T-helper 17 cell (primary cell): ENCODE results near the gene RIPOR1. TPM values are rescaled to one million over a fixed set of nuclear protein-coding genes. Genes with fewer than 3 reads are reported as not detected.
A peak's percentile ranks its signal among the peaks of the same experiment; 100 is the strongest.
"Not testable (repeated sequence)": the region's sequence is repeated elsewhere in the genome, so short reads cannot be mapped to it uniquely, and the experiment has no call there.

Source experiments
- ATAC-seq: fragments of 150-1000 bp; cut with Tn5 transposase; 2 replicates; pipeline ENCODE4 v1.10.0; 2021; ENCODE audit warnings: mild to moderate bottlenecking, moderate library complexity
- DNase-seq, 3 donors: peaks; one replicate each; pipeline versions ENCODE4 v3.0.0 to v3.0.0-alpha.2; 2020 to 2021
- H3K9me3 ChIP-seq: one replicate; pipeline ENCODE4 v1.7.0; 2013; ENCODE audit warnings: low read length, mild to moderate bottlenecking; ENCODE audit not compliant: control insufficient read depth, poor library complexity, severe bottlenecking
- H3K27ac Mint-ChIP-seq: one replicate; pipeline ENCODE4 v1.8.0; 2022; ENCODE audit warnings: mild to moderate bottlenecking, moderate library complexity, mixed read lengths
- H3K27me3 Mint-ChIP-seq: one replicate; pipeline ENCODE4 v1.8.0; 2022; ENCODE audit warnings: mixed read lengths
- H3K36me3 Mint-ChIP-seq: one replicate; pipeline ENCODE4 v1.8.0; 2022; ENCODE audit warnings: low read depth, mixed read lengths
- H3K4me1 Mint-ChIP-seq: one replicate; pipeline ENCODE4 v1.8.0; 2022; ENCODE audit warnings: mild to moderate bottlenecking, mixed read lengths
- H3K4me3 Mint-ChIP-seq: one replicate; pipeline ENCODE4 v1.8.0; 2022; ENCODE audit warnings: mild to moderate bottlenecking, moderate library complexity, mixed read lengths
- total RNA-seq, 4 donors: library from RNA in 2 of 4; stranded (reverse) in 2 of 4; gene quantifications; one replicate each; pipeline ENCODE4 v1.2.3 and lab custom pipeline; 2022 to 2026

Gene RIPOR1, protein sequence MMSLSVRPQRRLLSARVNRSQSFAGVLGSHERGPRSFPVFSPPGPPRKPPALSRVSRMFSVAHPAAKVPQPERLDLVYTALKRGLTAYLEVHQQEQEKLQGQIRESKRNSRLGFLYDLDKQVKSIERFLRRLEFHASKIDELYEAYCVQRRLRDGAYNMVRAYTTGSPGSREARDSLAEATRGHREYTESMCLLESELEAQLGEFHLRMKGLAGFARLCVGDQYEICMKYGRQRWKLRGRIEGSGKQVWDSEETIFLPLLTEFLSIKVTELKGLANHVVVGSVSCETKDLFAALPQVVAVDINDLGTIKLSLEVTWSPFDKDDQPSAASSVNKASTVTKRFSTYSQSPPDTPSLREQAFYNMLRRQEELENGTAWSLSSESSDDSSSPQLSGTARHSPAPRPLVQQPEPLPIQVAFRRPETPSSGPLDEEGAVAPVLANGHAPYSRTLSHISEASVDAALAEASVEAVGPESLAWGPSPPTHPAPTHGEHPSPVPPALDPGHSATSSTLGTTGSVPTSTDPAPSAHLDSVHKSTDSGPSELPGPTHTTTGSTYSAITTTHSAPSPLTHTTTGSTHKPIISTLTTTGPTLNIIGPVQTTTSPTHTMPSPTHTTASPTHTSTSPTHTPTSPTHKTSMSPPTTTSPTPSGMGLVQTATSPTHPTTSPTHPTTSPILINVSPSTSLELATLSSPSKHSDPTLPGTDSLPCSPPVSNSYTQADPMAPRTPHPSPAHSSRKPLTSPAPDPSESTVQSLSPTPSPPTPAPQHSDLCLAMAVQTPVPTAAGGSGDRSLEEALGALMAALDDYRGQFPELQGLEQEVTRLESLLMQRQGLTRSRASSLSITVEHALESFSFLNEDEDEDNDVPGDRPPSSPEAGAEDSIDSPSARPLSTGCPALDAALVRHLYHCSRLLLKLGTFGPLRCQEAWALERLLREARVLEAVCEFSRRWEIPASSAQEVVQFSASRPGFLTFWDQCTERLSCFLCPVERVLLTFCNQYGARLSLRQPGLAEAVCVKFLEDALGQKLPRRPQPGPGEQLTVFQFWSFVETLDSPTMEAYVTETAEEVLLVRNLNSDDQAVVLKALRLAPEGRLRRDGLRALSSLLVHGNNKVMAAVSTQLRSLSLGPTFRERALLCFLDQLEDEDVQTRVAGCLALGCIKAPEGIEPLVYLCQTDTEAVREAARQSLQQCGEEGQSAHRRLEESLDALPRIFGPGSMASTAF
- total RNA-seq (10 to 100 TPM; 46.5 to 66.0 TPM), total RNA-seq (lab: John Stamatoyannopoulos, UW) (10.4 to 16.7 reads per million in 2 donors)

GRCh38 chr16:67528222-67528869, at the start of gene RIPOR1:
TSS of gene RIPOR1 (plus strand) at chr16:67528829. CDS start at chr16:67538447, 9,618 bp downstream.
- peaks cover 27% of the 10 kb centered on the region for H3K4me1 Mint-ChIP-seq
- ATAC-seq = peak; percentile 70
- no peaks in the 10 kb centered on the region for H3K36me3 Mint-ChIP-seq
- no peaks in the 10 kb centered on the region for H3K9me3 ChIP-seq
- H3K27ac Mint-ChIP-seq = peak within 1 kb of the TSS; percentile 70
- H3K4me3 Mint-ChIP-seq = peak within 1 kb of the TSS; percentile 90
- peak in 2 of 3 donors; percentile 58 to 62 for DNase-seq
- H3K27me3 Mint-ChIP-seq = peaks cover 15% of the 10 kb centered on the region

- peaks cover 25% of the 10 kb centered on the region for H3K4me1 Mint-ChIP-seq
- no peaks in the 10 kb centered on the region for H3K27me3 Mint-ChIP-seq
- H3K27ac Mint-ChIP-seq = peak within 1 kb of the TSS; percentile 99
- H3K36me3 Mint-ChIP-seq = peaks cover 3% of the 10 kb centered on the region
- DNase-seq (peak; percentile 98 to 99 (median 99)), ATAC-seq (peak; percentile 90)
- no peaks in the 10 kb centered on the region for H3K9me3 ChIP-seq
- peak within 1 kb of the TSS; percentile 100 for H3K4me3 Mint-ChIP-seq
Observed at GRCh38 chr16:67480833-67481560, 47.6 kb upstream of the RIPOR1 start, which contains the start of gene ATP6V0D1. TSS of gene ATP6V0D1 (minus strand) at chr16:67481157. CDS start at chr16:67481086, 71 bp downstream.

- peaks cover 25% of the 10 kb centered on the region for H3K4me1 Mint-ChIP-seq
- peaks cover 3% of the 10 kb centered on the region for H3K36me3 Mint-ChIP-seq
- H3K4me3 Mint-ChIP-seq = peak overlapping the region; percentile 100
- H3K27me3 Mint-ChIP-seq = no peaks in the 10 kb centered on the region
- H3K9me3 ChIP-seq = no peaks in the 10 kb centered on the region
- DNase-seq = peak; percentile 19 to 22 (median 20)
- ATAC-seq = peak; percentile 10
- H3K27ac Mint-ChIP-seq = peak overlapping the region; percentile 99
Observed at GRCh38 chr16:67481561-67482232, 46.9 kb upstream of the RIPOR1 start.

DNA sequence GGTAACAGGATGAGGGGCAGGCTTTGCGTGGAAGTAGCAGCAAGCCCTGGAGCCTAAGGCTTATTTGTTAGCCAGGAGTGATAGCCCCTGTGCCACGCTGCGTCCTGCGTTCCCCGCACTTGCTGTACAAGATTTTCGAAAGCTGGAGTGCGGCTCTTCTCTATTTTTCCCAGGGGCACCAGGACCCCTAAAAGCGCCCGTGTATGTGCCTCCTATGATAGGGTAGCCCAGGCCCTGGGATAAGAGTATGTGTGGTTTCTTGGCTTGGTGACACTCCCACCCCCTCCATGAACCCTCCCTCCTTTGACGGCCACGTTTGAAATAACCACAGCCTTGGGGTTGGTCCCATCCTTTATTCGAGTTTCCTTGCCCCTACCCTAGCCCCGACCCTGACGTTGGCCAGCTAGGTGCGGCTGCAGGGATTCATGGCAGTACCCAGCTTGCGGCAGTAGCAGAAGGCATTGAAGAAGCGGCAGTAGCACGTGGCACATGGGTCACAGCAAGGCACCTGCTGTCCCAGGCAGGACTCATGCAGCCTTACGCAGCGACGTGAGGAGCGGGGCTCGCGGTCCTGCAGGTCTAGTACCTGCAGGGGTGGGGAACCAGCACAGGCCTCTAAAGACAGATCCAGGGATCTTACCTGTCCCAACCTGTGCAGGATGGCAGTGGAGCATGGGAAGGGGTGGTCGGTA, 46.2 kb upstream of the RIPOR1 start:
- H3K27ac Mint-ChIP-seq = peak overlapping the region; percentile 99
- H3K36me3 Mint-ChIP-seq = peaks cover 3% of the 10 kb centered on the region
- H3K27me3 Mint-ChIP-seq = no peaks in the 10 kb centered on the region
- no peaks in the 10 kb centered on the region for H3K9me3 ChIP-seq
- H3K4me1 Mint-ChIP-seq = peaks cover 25% of the 10 kb centered on the region
- DNase-seq (no peak), ATAC-seq (no peak)
- peak overlapping the region; percentile 100 for H3K4me3 Mint-ChIP-seq

DNA sequence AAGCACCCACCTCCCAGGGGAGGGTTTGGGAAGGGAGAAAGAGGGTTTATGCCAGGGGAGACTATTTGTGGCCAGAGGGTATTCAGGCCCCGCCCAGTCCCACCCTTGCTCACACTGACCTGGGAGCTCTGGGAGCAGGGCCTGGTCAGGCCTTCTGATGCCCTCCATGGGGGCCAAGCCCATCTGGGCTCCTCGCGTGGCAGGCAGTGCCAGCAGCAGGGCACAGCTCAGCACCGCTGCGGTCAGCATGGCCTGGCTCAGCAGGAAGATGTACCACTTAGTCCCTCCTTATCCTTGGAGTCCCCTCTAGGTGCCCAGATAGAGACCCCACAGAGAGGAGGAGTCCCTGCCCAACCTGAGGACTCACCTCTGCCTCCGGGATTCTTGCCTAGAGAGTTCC, 45.5 kb upstream of the RIPOR1 start, which contains the start of gene AGRP:
Gene AGRP (minus strand): TSS at position 398 of the 400 bp plus-strand sequence. CDS start 149 bp downstream, at position 249.
- Mint-ChIP-seq H3K36me3 (peaks cover 3% of the 10 kb centered on the region), H3K4me3 (peak within 1 kb of the TSS; percentile 100), H3K27ac (peak within 1 kb of the TSS; percentile 99), H3K4me1 (peaks cover 20% of the 10 kb centered on the region), H3K27me3 (no peaks in the 10 kb centered on the region)
- ATAC-seq (no peak), DNase-seq (no peak)
- no peaks in the 10 kb centered on the region for H3K9me3 ChIP-seq

DNA sequence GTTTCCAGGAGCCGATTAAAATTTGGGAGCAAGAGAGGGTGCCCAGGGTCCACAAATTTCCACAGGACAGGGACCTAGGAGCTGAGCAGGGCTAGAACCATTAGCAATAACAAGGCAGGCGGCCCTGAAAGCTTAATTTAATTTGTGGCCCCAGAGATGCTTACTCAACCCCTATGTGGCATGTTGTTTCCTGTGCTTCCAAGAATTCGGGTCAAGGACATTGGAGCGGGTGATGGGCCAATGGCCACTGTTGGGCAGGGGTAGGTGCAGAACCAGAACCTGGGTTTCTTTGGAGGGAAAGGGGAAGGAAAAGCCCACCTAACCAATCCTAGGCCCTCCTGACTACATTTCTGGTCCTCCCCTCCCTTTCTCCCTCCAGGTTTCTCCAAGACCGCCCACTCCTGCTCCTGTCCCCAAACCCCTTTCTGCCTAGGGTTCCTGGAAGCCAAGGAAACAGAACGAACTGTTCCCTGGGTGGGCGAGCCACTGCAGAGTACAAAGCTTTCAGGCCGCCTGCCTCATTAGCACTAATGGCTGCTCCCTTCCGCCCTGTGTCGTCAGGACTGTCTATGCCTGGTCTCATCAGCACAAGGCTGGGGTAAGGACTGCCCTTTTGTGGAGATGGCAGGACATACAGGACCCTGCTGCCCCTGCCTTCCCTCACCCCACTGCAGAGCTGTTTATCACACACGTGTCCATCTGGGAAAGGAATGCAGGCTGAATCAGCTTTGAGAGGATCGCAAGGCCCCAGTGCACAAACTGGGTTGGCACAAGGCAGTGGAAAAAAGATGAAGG, 44.7 kb upstream of the RIPOR1 start:
- H3K9me3 ChIP-seq = no peaks in the 10 kb centered on the region
- Mint-ChIP-seq H3K36me3 (peaks cover 3% of the 10 kb centered on the region), H3K4me3 (no peak overlapping the region), H3K4me1 (peaks cover 16% of the 10 kb centered on the region), H3K27me3 (no peaks in the 10 kb centered on the region), H3K27ac (no peak overlapping the region)
- ATAC-seq (no peak), DNase-seq (no peak)

DNA sequence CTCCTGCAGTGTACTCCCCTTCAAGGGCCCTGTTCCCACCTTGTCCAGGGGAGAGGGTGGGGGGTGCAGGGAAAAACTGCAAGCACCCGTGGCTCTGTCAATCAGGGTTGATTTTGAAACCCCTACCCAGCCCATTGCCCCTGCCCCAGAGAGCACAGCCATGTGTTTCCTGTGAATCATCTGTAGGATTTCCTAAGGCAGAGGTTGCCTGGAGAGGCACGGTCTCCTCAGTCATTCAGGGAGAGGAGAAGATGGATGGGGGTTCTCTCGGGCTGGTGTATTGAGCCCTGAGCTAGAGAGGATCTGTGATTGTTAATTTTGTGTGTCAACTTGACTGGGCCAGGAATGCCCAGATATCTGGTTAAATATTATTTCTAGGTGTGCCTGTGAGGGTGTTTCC, 41.8 kb upstream of the RIPOR1 start:
- H3K27ac Mint-ChIP-seq = peak overlapping the region; percentile 47

DNA sequence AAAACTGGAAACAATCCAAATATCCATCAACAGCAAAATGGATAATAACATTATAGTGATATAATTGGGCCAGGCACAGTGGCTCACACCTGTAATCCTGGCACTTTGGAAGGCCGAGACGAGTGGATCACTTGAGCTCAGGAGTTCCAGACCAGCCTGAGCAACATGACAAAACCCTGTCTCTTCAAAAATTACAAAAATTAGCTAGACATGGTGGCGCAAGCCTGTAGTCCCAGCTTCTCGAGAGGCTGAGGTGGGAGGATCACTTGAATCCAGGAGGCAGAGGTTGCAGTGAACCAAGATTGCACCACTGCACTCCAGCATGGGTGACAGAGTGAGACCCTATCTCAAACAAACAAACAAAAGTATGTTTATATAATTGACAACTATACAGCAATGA, 41.1 kb upstream of the RIPOR1 start:
- peak overlapping the region; percentile 47 for H3K27ac Mint-ChIP-seq
- not testable (repeated sequence) for H3K9me3 ChIP-seq, H3K36me3 Mint-ChIP-seq, H3K4me3 Mint-ChIP-seq, H3K4me1 Mint-ChIP-seq, H3K27me3 Mint-ChIP-seq, DNase-seq, ATAC-seq

More for the DNA sequence above, 41.8 kb upstream of the RIPOR1 start:
- no peaks in the 10 kb centered on the region for H3K9me3 ChIP-seq
- DNase-seq (no peak), ATAC-seq (no peak)
- Mint-ChIP-seq H3K27me3 (no peaks in the 10 kb centered on the region), H3K4me1 (peaks cover 10% of the 10 kb centered on the region), H3K4me3 (no peak overlapping the region), H3K36me3 (no peaks in the 10 kb centered on the region)

DNA sequence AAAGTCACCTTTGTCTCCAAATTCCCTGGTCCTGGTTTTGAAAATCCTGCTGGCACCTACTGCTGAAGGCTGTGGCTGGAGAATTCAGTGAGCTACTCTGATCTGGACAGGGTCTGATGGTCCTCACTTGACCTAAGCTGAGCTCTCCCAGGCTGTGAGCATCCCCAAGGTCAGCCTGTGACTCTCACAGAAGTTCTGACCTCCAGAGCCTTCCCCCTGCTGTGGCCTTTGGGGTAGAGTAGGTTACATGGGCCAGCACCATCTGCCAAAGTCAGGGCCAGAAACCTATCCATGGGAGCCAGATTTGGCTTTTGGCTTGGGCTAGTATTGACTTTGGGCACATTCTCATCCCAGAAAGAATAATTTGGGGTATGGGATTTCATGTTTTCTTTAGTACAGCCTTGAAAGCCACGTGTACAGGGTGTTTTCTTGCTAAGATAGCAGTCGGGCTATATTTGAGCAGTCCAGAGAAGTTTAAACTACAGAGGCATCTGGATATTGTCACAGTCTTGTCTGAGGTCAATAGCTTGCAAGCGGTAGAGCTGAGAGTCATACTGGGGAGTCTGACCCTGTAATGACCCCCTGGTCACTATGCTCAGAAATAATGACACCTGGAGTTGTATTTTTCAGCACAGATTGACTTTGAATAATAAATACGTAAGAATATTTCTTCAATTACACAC, 39.1 kb upstream of the RIPOR1 start:
- no peak for DNase-seq
- no peak overlapping the region for H3K4me3 Mint-ChIP-seq
- H3K4me1 Mint-ChIP-seq = peaks cover 2% of the 10 kb centered on the region
- ATAC-seq = no peak
- no peaks in the 10 kb centered on the region for H3K27me3 Mint-ChIP-seq
- H3K36me3 Mint-ChIP-seq = no peaks in the 10 kb centered on the region
- no peaks in the 10 kb centered on the region for H3K9me3 ChIP-seq
- no peak overlapping the region for H3K27ac Mint-ChIP-seq
